ENCODE measurements around the gene BST2. TPM values are rescaled to one million over a fixed set of nuclear protein-coding genes. Genes with fewer than 3 reads are reported as not detected.
A peak's percentile ranks its signal among the peaks of the same experiment; 100 is the strongest.

Gene BST2
- total and polyA plus RNA-seq, 10 of the 15 experiments (the other 5 are each of a cell fraction or from before 2014, with no cell fraction given) = 16.6 to 372 (median 264) TPM

DNA sequence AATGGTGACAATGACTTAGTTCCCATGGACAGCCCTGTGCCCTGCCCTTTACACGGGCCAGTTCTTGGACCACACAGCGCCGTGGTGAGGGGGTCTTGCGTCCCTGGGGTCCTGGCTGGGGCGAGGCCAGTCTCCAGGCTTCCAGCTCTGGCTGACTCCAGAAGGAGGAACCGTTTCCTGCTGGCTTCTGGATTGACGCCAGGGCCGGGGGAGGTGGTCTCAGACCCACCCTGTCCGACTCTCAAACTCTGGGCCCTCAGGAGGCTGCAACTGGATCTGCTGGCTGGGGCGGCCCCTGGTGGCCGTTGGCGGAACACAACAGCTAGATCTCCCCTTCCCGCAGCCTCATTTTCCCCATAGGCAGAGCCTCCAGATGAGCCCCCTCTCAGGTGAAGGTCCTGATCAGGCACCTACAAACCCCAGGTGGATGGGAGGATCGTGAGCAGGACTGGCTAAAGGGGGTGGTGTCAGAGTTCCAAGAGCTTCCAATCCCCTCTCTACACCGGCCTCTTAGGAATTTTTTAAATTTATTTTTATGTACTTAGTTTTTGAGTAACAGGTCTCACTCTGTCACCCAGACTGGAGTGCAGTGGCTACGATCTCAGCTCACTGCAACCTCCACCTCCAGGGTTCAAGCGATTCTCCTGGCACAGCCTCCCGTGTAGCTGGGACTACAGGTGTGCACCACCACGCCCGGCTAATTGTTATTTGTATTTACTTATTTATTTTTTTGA lies 19.4 kb downstream of the BST2 start:
- no peak overlapping the region for H3K9ac ChIP-seq (ENCODE audit: control insufficient read depth, insufficient read depth, low read length)
- no peaks in the 10 kb centered on the region for H4K20me1 ChIP-seq (ENCODE audit: control insufficient read depth, insufficient read depth)
- BruUV-seq (replicated peaks) = no TSS peak
- in situ Hi-C loops (cut with MboI) (loop anchor here (5.0 kb wide), 2 partner anchors 39 to 94 kb away; no protein-coding TSS in a partner anchor), intact Hi-C loops (cut with micrococcal nuclease; ENCODE audit: unreplicated experiment) (loop anchor here (1.0 kb wide), 1 partner anchor 40 kb away; no protein-coding TSS in a partner anchor)
- no peaks in the 10 kb centered on the region; the same call in 1 of the 3 replicates for H3K9me3 ChIP-seq (replicated peaks; ENCODE audit: control insufficient read depth, insufficient read depth, low read length)
- H3K4me3 ChIP-seq = no peak overlapping the region
- SMC1A ChIA-PET (ENCODE audit: uncharacterized antibody, unreplicated experiment) = interaction anchor here (0.6 to 7.5 kb wide), 10 partner anchors 15 to 686 kb away, joined by 3 to 69 read pairs (median 4); no protein-coding TSS in a partner anchor
- no peaks in the 10 kb centered on the region for H3K79me2 ChIP-seq (ENCODE audit: control insufficient read depth, insufficient read depth, low read length)
- DNase-seq (ENCODE audit: low read depth, low spot score) (no peak), FAIRE-seq (no peak), ATAC-seq (peak; percentile 78)
- WGBS (ENCODE audit: insufficient coverage, insufficient replicate concordance, low lambda C conversion rate, missing lambda C conversion rate) = 34% methylated on average over 20 of the region's 20 CpGs
- H3K27ac ChIP-seq (ENCODE audit: control insufficient read depth, insufficient read depth) = no peak overlapping the region
- peaks cover 2 to 3% of the 10 kb centered on the region in 2 experiments; a peak in 3 of 4 replicates for H3K27me3 ChIP-seq (replicated peaks in 1 of 2; ENCODE audit: control insufficient read depth in 2 of 2, insufficient read depth in 2 of 2, low read length in 1 of 2)
- H2AFZ ChIP-seq (ENCODE audit: control insufficient read depth, low read depth, low read length) = no peak overlapping the region
- POLR2A ChIA-PET = interaction anchor here (0.7 to 1.8 kb wide), 4 partner anchors 39 to 105 kb away, joined by 3 to 6 read pairs (median 3); no protein-coding TSS in a partner anchor
- H3K36me3 ChIP-seq (ENCODE audit: control insufficient read depth in 2 of 2, insufficient read depth in 2 of 2, low read length in 1 of 2) = no peaks in the 10 kb centered on the region
- no peak overlapping the region for H3K4me2 ChIP-seq (ENCODE audit: control insufficient read depth, insufficient read depth)
- RAD21 ChIA-PET (ENCODE audit: unreplicated experiment) = interaction anchor here (0.6 to 2.2 kb wide), 12 partner anchors 11 to 636 kb away, joined by 3 to 32 read pairs (median 6); partner anchors contain the start of genes BABAM1 and DDA1
- peaks cover 11% of the 10 kb centered on the region for H3K4me1 ChIP-seq (ENCODE audit: control insufficient read depth, insufficient read depth, low read length)
- CTCF ChIA-PET = interaction anchor here (0.6 to 9.4 kb wide), 27 partner anchors 9 to 753 kb away, joined by 3 to 170 read pairs (median 6); partner anchors contain the start of genes BST2, CCDC194, DDA1 and MRPL34
- TF ChIP-seq, protein P1, sequence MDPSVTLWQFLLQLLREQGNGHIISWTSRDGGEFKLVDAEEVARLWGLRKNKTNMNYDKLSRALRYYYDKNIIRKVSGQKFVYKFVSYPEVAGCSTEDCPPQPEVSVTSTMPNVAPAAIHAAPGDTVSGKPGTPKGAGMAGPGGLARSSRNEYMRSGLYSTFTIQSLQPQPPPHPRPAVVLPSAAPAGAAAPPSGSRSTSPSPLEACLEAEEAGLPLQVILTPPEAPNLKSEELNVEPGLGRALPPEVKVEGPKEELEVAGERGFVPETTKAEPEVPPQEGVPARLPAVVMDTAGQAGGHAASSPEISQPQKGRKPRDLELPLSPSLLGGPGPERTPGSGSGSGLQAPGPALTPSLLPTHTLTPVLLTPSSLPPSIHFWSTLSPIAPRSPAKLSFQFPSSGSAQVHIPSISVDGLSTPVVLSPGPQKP (IDR thresholded peaks at IDR 0.05; ENCODE audit: low read depth, low read length) = 0 out of 2 replicates have a peak, but pooled peaks have one; percentile 18
- 0 out of 4 replicates have a peak, but pooled peaks of 1 of the 2 experiments have one; percentile 5 for TF ChIP-seq BHLHE40 (IDR thresholded peaks at IDR 0.05; ENCODE audit: borderline replicate concordance in 1 of 2, low read depth in 2 of 2, low read length in 1 of 2)
- TF ChIP-seq, protein P2, sequence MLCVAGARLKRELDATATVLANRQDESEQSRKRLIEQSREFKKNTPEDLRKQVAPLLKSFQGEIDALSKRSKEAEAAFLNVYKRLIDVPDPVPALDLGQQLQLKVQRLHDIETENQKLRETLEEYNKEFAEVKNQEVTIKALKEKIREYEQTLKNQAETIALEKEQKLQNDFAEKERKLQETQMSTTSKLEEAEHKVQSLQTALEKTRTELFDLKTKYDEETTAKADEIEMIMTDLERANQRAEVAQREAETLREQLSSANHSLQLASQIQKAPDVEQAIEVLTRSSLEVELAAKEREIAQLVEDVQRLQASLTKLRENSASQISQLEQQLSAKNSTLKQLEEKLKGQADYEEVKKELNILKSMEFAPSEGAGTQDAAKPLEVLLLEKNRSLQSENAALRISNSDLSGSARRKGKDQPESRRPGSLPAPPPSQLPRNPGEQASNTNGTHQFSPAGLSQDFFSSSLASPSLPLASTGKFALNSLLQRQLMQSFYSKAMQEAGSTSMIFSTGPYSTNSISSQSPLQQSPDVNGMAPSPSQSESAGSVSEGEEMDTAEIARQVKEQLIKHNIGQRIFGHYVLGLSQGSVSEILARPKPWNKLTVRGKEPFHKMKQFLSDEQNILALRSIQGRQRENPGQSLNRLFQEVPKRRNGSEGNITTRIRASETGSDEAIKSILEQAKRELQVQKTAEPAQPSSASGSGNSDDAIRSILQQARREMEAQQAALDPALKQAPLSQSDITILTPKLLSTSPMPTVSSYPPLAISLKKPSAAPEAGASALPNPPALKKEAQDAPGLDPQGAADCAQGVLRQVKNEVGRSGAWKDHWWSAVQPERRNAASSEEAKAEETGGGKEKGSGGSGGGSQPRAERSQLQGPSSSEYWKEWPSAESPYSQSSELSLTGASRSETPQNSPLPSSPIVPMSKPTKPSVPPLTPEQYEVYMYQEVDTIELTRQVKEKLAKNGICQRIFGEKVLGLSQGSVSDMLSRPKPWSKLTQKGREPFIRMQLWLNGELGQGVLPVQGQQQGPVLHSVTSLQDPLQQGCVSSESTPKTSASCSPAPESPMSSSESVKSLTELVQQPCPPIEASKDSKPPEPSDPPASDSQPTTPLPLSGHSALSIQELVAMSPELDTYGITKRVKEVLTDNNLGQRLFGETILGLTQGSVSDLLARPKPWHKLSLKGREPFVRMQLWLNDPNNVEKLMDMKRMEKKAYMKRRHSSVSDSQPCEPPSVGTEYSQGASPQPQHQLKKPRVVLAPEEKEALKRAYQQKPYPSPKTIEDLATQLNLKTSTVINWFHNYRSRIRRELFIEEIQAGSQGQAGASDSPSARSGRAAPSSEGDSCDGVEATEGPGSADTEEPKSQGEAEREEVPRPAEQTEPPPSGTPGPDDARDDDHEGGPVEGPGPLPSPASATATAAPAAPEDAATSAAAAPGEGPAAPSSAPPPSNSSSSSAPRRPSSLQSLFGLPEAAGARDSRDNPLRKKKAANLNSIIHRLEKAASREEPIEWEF (IDR thresholded peaks at IDR 0.05; ENCODE audit: insufficient replicate concordance, low read depth, low read length) = no peak
- TF ChIP-seq RAD51 (IDR thresholded peaks at IDR 0.05) = no peak
- peak; percentile 93 for TF ChIP-seq SMC3 (IDR thresholded peaks at IDR 0.05; ENCODE audit: borderline replicate concordance, low read length)
- TF ChIP-seq MEF2A (IDR thresholded peaks at IDR 0.05; ENCODE audit: insufficient read depth, low read depth, low read length) = no peak
- TF ChIP-seq TCF12 (IDR thresholded peaks at IDR 0.05; ENCODE audit: low read depth, low read length) = 0 out of 2 replicates have a peak, but pooled peaks have one; percentile 27
- TF ChIP-seq, protein P3, sequence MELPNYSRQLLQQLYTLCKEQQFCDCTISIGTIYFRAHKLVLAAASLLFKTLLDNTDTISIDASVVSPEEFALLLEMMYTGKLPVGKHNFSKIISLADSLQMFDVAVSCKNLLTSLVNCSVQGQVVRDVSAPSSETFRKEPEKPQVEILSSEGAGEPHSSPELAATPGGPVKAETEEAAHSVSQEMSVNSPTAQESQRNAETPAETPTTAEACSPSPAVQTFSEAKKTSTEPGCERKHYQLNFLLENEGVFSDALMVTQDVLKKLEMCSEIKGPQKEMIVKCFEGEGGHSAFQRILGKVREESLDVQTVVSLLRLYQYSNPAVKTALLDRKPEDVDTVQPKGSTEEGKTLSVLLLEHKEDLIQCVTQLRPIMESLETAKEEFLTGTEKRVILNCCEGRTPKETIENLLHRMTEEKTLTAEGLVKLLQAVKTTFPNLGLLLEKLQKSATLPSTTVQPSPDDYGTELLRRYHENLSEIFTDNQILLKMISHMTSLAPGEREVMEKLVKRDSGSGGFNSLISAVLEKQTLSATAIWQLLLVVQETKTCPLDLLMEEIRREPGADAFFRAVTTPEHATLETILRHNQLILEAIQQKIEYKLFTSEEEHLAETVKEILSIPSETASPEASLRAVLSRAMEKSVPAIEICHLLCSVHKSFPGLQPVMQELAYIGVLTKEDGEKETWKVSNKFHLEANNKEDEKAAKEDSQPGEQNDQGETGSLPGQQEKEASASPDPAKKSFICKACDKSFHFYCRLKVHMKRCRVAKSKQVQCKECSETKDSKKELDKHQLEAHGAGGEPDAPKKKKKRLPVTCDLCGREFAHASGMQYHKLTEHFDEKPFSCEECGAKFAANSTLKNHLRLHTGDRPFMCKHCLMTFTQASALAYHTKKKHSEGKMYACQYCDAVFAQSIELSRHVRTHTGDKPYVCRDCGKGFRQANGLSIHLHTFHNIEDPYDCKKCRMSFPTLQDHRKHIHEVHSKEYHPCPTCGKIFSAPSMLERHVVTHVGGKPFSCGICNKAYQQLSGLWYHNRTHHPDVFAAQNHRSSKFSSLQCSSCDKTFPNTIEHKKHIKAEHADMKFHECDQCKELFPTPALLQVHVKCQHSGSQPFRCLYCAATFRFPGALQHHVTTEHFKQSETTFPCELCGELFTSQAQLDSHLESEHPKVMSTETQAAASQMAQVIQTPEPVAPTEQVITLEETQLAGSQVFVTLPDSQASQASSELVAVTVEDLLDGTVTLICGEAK (IDR thresholded peaks at IDR 0.05; ENCODE audit: borderline replicate concordance) = no peak
- TF ChIP-seq MTA3 (IDR thresholded peaks at IDR 0.05; ENCODE audit: borderline replicate concordance, low read length) = no peak
- no peak for TF ChIP-seq ETV6 (conservative IDR thresholded peaks at IDR 0.05 in 1 of 2, IDR thresholded peaks at IDR 0.05 in 1 of 2; ENCODE audit: borderline replicate concordance in 1 of 2, low read depth in 1 of 2)
